Gastroesophageal sphincter (tissue), 3 donors: ENCODE measurements around the gene FBXL16.

Experiments
- EP300 ChIP-seq: sonication (generic); formaldehyde crosslinking; IDR thresholded peaks from one replicate; pipeline ENCODE4 v1.6.1; 2017; ENCODE audit warnings: antibody characterized with exemption, mild to moderate bottlenecking
- POLR2A ChIP-seq, 2 donors: fragments of 450-650 bp; IDR thresholded peaks; one replicate each; pipeline ENCODE4 v1.6.1; 2017; ENCODE audit warnings: antibody characterized with exemption in 2 of 2, mild to moderate bottlenecking in 2 of 2, moderate library complexity in 1 of 2
- TF ChIP-seq, protein P1 (sequence below), 4 experiments: fragments of 200-600 bp in 2 of 4; fragments of 450-650 bp in 2 of 4; sonication (generic) in 1 of 4; IDR thresholded peaks; one replicate each; pipeline ENCODE4 v1.5.1; 2017 to 2019; ENCODE audit warnings: antibody characterized with exemption in 4 of 4, mild to moderate bottlenecking in 2 of 4, moderate library complexity in 2 of 4

DNA sequence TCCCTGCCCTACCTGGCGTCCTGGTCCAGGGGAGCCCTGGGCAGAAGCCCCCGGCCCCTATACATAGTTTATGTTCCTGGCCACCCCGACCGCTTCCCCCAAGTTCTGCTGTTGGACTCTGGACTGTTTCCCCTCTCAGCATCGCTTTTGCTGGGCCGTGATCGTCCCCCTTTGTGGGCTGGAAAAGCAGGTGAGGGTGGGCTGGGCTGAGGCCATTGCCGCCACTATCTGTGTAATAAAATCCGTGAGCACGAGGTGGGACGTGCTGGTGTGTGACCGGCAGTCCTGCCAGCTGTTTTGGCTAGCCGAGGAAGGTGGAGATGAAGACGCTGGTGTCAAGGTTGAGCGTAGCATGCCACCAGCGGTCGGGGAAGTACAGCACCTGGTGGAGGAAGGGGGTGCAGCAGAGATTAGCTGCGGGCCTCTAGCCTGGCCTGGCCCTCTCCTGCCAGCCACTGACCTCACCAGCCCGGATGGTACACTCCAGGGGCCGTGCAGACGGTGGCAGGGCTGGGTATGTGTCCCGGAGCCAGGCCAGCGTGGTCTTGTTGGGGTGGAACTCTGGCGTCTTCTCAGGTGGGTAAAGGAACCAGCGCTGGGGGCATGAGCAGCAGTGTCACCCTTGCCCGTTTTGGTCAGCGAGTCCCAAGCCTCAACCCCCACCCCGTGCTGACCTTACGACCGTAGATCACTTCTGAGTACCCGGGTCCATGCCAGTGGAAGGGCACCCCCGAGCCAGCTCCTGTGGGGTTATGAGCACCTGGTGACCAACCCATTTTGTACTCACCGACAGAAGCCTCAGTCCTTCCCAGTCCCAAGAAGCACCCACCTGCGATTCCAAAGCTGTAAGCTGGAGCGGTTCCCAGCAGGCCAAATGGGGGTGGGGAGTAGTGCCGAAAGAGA lies 22.9 kb downstream of the FBXL16 start:
- TF ChIP-seq, protein P1, sequence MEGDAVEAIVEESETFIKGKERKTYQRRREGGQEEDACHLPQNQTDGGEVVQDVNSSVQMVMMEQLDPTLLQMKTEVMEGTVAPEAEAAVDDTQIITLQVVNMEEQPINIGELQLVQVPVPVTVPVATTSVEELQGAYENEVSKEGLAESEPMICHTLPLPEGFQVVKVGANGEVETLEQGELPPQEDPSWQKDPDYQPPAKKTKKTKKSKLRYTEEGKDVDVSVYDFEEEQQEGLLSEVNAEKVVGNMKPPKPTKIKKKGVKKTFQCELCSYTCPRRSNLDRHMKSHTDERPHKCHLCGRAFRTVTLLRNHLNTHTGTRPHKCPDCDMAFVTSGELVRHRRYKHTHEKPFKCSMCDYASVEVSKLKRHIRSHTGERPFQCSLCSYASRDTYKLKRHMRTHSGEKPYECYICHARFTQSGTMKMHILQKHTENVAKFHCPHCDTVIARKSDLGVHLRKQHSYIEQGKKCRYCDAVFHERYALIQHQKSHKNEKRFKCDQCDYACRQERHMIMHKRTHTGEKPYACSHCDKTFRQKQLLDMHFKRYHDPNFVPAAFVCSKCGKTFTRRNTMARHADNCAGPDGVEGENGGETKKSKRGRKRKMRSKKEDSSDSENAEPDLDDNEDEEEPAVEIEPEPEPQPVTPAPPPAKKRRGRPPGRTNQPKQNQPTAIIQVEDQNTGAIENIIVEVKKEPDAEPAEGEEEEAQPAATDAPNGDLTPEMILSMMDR (IDR thresholded peaks at IDR 0.05) = no peak
- TF ChIP-seq POLR2A (IDR thresholded peaks at IDR 0.05) = no peak
- no peak for TF ChIP-seq EP300
